NCI-H460 (cell line): ENCODE data around the gene DEDD2. TPM values are rescaled to one million over a fixed set of nuclear protein-coding genes. Genes with fewer than 3 reads are reported as not detected.

Experiments used
- DNase-seq: peaks from one replicate; pipeline ENCODE4 v3.0.0-alpha.2; 2016; ENCODE audit warnings: low read depth; ENCODE audit errors: extremely low read depth
- total RNA-seq: library from RNA; depleted of rRNA; stranded (reverse); fragments of >200 nt; shearing (Covaris generic); gene quantifications from 2 replicates; pipeline ENCODE4 v1.2.3, GENCODE V29; 2014

Gene DEDD2
- total RNA-seq, 1 experiment from 2014 or later = 12.9 TPM

GRCh38 chr19:42229855-42230351 is 12.4 kb upstream of the DEDD2 start:
- DNase-seq = no peak

- no peak for DNase-seq
These were observed 11.9 kb upstream of the DEDD2 start for GRCh38 chr19:42229301-42229854.

- DNase-seq = no peak
These were observed 11.2 kb upstream of the DEDD2 start for GRCh38 chr19:42228641-42229040.

- no peak for DNase-seq
These were observed 9.4 kb upstream of the DEDD2 start for GRCh38 chr19:42226886-42227285.

- DNase-seq = no peak
These were observed 8.3 kb upstream of the DEDD2 start for GRCh38 chr19:42225718-42226292.

GRCh38 chr19:42224940-42225717 is 7.7 kb upstream of the DEDD2 start:
- no peak for DNase-seq

GRCh38 chr19:42220751-42221097 is 3.2 kb upstream of the DEDD2 start:
- DNase-seq = no peak

GRCh38 chr19:42219812-42220750 is 2.6 kb upstream of the DEDD2 start, which contains the start of gene ZNF526:
Gene ZNF526 (plus strand): TSS chr19:42220312. CDS start chr19:42224404, 4,092 bp downstream.
- peak; percentile 92 for DNase-seq

- DNase-seq = no peak
These were observed 591 bp downstream of the DEDD2 start for GRCh38 chr19:42216653-42217519.

- DNase-seq = no peak
These were observed 2.5 kb downstream of the DEDD2 start for GRCh38 chr19:42214810-42215485.

GRCh38 chr19:42212886-42213285 is 4.6 kb downstream of the DEDD2 start:
- DNase-seq = no peak

- DNase-seq = no peak
These were observed 8.9 kb downstream of the DEDD2 start for GRCh38 chr19:42208612-42209011.

- no peak for DNase-seq
These were observed 9.7 kb downstream of the DEDD2 start for GRCh38 chr19:42207767-42208271.

GRCh38 chr19:42206871-42207755 is 10.4 kb downstream of the DEDD2 start:
- no peak for DNase-seq

GRCh38 chr19:42204664-42205063 is 12.8 kb downstream of the DEDD2 start:
- no peak for DNase-seq

- DNase-seq = no peak
These were observed 13.8 kb downstream of the DEDD2 start for GRCh38 chr19:42203700-42204099.

GRCh38 chr19:42202290-42202880 is 15.1 kb downstream of the DEDD2 start:
- no peak for DNase-seq
